Mucosa of descending colon (tissue), 3 donors: ENCODE results near the gene IGLL5. TPM values are rescaled to one million over a fixed set of nuclear protein-coding genes. Genes with fewer than 3 reads are reported as not detected.
"Not testable (repeated sequence)": the region's sequence is repeated elsewhere in the genome, so short reads cannot be mapped to it uniquely, and the experiment has no call there.

ENCODE experiments used
- ATAC-seq: fragments of 200-7000 bp; cut with Tn5 transposase; one replicate; pipeline ENCODE4 v1.9.1; 2020; ENCODE audit warnings: mild to moderate bottlenecking, moderate library complexity
- DNase-seq, 3 donors: peaks; one replicate each; pipeline ENCODE4 v3.0.0-alpha.2; 2020
- H3K36me3 ChIP-seq: fragments of 200-600 bp; one replicate; pipeline ENCODE4 v1.8.0; 2021; ENCODE audit warnings: low read depth, mild to moderate bottlenecking
- H3K4me1 ChIP-seq: fragments of 200-600 bp; one replicate; pipeline ENCODE4 v1.8.0; 2021; ENCODE audit warnings: low read depth, mild to moderate bottlenecking
- H3K4me3 ChIP-seq: fragments of 200-600 bp; one replicate; pipeline ENCODE4 v1.8.0; 2021; ENCODE audit warnings: mild to moderate bottlenecking
- H3K9me3 ChIP-seq: fragments of 200-600 bp; one replicate; pipeline ENCODE4 v1.8.0; 2021; ENCODE audit warnings: mild to moderate bottlenecking
- CTCF ChIP-seq: fragments of 200-600 bp; IDR thresholded peaks from one replicate; pipeline ENCODE4 v1.8.0; 2022; ENCODE audit warnings: antibody characterized with exemption, mild to moderate bottlenecking
- intact Hi-C, 2 donors: fragments of 100-400 bp; cut with DNase I in 1 of 2; cut with micrococcal nuclease in 1 of 2; formaldehyde crosslinking; loops; one replicate each; pipeline versions ENCODE4 v1.11.0 to v1.11.1; 2022; cut with DNase I, micrococcal nuclease
- total RNA-seq, 3 donors: library from RNA; stranded (reverse); fragmentation: NEBNext Ultra II Directional in 2 of 3; extraction: Animal tissue kit (Norgen Biotek cat#: 25700) in 2 of 3; gene quantifications; one replicate each; pipeline versions ENCODE4 v1.2.1 to v1.2.4, GENCODE V29; 2021 to 2023
- donor health status: DM: no; HTN: no; CAD: no; lungs with moderate emphysema.
- donor health status: DM: no; HTN: no; CAD: no.
- donor health status: DM: no; HTN: yes; CAD: no.

Gene IGLL5
- total RNA-seq, 3 donors from 2014 or later: 14.1 to 32.8 (median 16.1) TPM

GRCh38 chr22:22902247-22903001, 14.8 kb downstream of the IGLL5 start:
- intact Hi-C loops: no loop called here

GRCh38 chr22:22903355-22903777, 15.8 kb downstream of the IGLL5 start:
- H3K36me3 ChIP-seq: no peaks in the 10 kb centered on the region
- no peak for TF ChIP-seq CTCF
- H3K9me3 ChIP-seq: no peaks in the 10 kb centered on the region
- no peak for ATAC-seq
- no peaks in the 10 kb centered on the region for H3K4me1 ChIP-seq
- intact Hi-C loops: no loop called here
- no peak for DNase-seq
- no peak overlapping the region for H3K4me3 ChIP-seq

More at GRCh38 chr22:22902247-22903001, 14.8 kb downstream of the IGLL5 start:
- ATAC-seq: peak; percentile 4
- H3K4me1 ChIP-seq: no peaks in the 10 kb centered on the region
- TF ChIP-seq CTCF: no peak
- H3K36me3 ChIP-seq: no peaks in the 10 kb centered on the region
- DNase-seq: no peak
- no peak overlapping the region for H3K4me3 ChIP-seq
- no peaks in the 10 kb centered on the region for H3K9me3 ChIP-seq

- H3K4me1 ChIP-seq, DNase-seq, intact Hi-C loops, H3K9me3 ChIP-seq, ATAC-seq, H3K36me3 ChIP-seq, H3K4me3 ChIP-seq: not testable (repeated sequence)
These were observed 16.2 kb downstream of the IGLL5 start for GRCh38 chr22:22903781-22904192.

GRCh38 chr22:22904736-22905135, 17.1 kb downstream of the IGLL5 start:
- H3K4me1 ChIP-seq, H3K9me3 ChIP-seq, intact Hi-C loops, H3K4me3 ChIP-seq, ATAC-seq, H3K36me3 ChIP-seq, DNase-seq: not testable (repeated sequence)

- H3K36me3 ChIP-seq, H3K4me1 ChIP-seq, H3K9me3 ChIP-seq, DNase-seq, H3K4me3 ChIP-seq, ATAC-seq, intact Hi-C loops: not testable (repeated sequence)
These were observed 18.8 kb downstream of the IGLL5 start for GRCh38 chr22:22906391-22906790.

GRCh38 chr22:22906907-22907550, 19.4 kb downstream of the IGLL5 start:
- H3K9me3 ChIP-seq: no peaks in the 10 kb centered on the region
- no peaks in the 10 kb centered on the region for H3K4me1 ChIP-seq
- no peaks in the 10 kb centered on the region for H3K36me3 ChIP-seq
- DNase-seq (peak in 1 of 3 donors; percentile 15), ATAC-seq (no peak)
- intact Hi-C loops: no loop called here
- TF ChIP-seq CTCF: no peak
- no peak overlapping the region for H3K4me3 ChIP-seq
